Trophoblast cell (in vitro differentiated cells and primary cell): ENCODE measurements around the gene TMBIM1.
A peak's percentile ranks its signal among the peaks of the same experiment; 100 is the strongest.

Source experiments
- DNase-seq, 2 donors: peaks; one replicate each; pipeline ENCODE4 v3.0.0-alpha.2; 2016
- H2AFZ ChIP-seq: 2 replicates; pipeline ENCODE4 v1.6.1; 2013; ENCODE audit warnings: low read length, moderate library complexity, mild to moderate bottlenecking; ENCODE audit not compliant: insufficient read depth, poor library complexity
- H2AK5ac ChIP-seq: 2 replicates; pipeline ENCODE4 v1.6.1; 2013; ENCODE audit warnings: mild to moderate bottlenecking, low read length
- H2BK120ac ChIP-seq: 2 replicates; pipeline ENCODE4 v1.6.1; 2013; ENCODE audit warnings: low read length, mild to moderate bottlenecking, moderate library complexity; ENCODE audit not compliant: insufficient read depth, poor library complexity
- H2BK12ac ChIP-seq: 2 replicates; pipeline ENCODE4 v1.6.1; 2013; ENCODE audit warnings: mild to moderate bottlenecking, low read length, moderate library complexity
- H2BK5ac ChIP-seq: 2 replicates; pipeline ENCODE4 v1.6.1; 2013; ENCODE audit warnings: low read length, low read depth, moderate library complexity, mild to moderate bottlenecking; ENCODE audit not compliant: poor library complexity
- H3K14ac ChIP-seq: 2 replicates; pipeline ENCODE4 v1.6.1; 2013; ENCODE audit warnings: mild to moderate bottlenecking, low read length
- H3K18ac ChIP-seq: 2 replicates; pipeline ENCODE4 v1.6.1; 2013; ENCODE audit warnings: mild to moderate bottlenecking, low read length
- H3K23ac ChIP-seq: 2 replicates; pipeline ENCODE4 v1.6.1; 2013; ENCODE audit warnings: low read length
- H3K27ac ChIP-seq: 2 replicates; pipeline ENCODE4 v1.5.1; 2013; ENCODE audit warnings: low read depth, mild to moderate bottlenecking, inconsistent platforms, low read length, moderate library complexity
- H3K27me3 ChIP-seq: 2 replicates; pipeline ENCODE4 v1.6.1; 2013; ENCODE audit warnings: inconsistent platforms, mild to moderate bottlenecking, low read length, moderate library complexity; ENCODE audit not compliant: insufficient read depth
- H3K36me3 ChIP-seq, 2 experiments: 1 replicate in 1 of 2; 2 replicates in 1 of 2; pipeline ENCODE4 v1.6.1; 2013; ENCODE audit warnings: low read length in 2 of 2, mild to moderate bottlenecking in 2 of 2, moderate library complexity in 1 of 2; ENCODE audit not compliant: insufficient read depth in 2 of 2, control insufficient read depth in 1 of 2
- H3K4ac ChIP-seq: 2 replicates; pipeline ENCODE4 v1.6.1; 2013; ENCODE audit warnings: low read depth, mild to moderate bottlenecking, low read length, moderate library complexity
- H3K4me1 ChIP-seq, 2 experiments: 1 replicate in 1 of 2; 2 replicates in 1 of 2; pipeline ENCODE4 v1.6.1; 2013; ENCODE audit warnings: low read length in 2 of 2, mild to moderate bottlenecking in 2 of 2, moderate library complexity in 1 of 2; ENCODE audit not compliant: insufficient read depth in 2 of 2, control insufficient read depth in 1 of 2
- H3K4me2 ChIP-seq: 2 replicates; pipeline ENCODE4 v1.6.1; 2013; ENCODE audit warnings: inconsistent platforms, mild to moderate bottlenecking, low read length, moderate library complexity
- H3K4me3 ChIP-seq: 2 replicates; pipeline ENCODE4 v1.5.1; 2013; ENCODE audit warnings: mild to moderate bottlenecking, low read depth, low read length, inconsistent platforms
- H3K79me1 ChIP-seq: one replicate; pipeline ENCODE4 v1.6.1; 2013; ENCODE audit warnings: low read length
- H3K79me2 ChIP-seq: 2 replicates; pipeline ENCODE4 v1.6.1; 2013; ENCODE audit warnings: low read length, mild to moderate bottlenecking; ENCODE audit not compliant: control insufficient read depth, insufficient read depth, poor library complexity
- H3K9ac ChIP-seq: 2 replicates; pipeline ENCODE4 v1.6.1; 2013; ENCODE audit warnings: mild to moderate bottlenecking, low read length
- H3K9me3 ChIP-seq: 2 replicates; pipeline ENCODE4 v1.6.1; 2013; ENCODE audit warnings: low read depth, mild to moderate bottlenecking, control low read depth, inconsistent platforms, low read length; ENCODE audit not compliant: insufficient read depth
- H4K12ac ChIP-seq: 2 replicates; pipeline ENCODE4 v1.6.1; 2013; ENCODE audit warnings: low read depth, mild to moderate bottlenecking, low read length, moderate library complexity
- H4K8ac ChIP-seq: 2 replicates; pipeline ENCODE4 v1.6.1; 2013; ENCODE audit warnings: low read depth, mild to moderate bottlenecking, low read length, moderate library complexity
- H4K91ac ChIP-seq: one replicate; pipeline ENCODE4 v1.6.1; 2013; ENCODE audit warnings: low read depth, mild to moderate bottlenecking, low read length, moderate library complexity
- WGBS: extraction: QIAGEN DNeasy Blood & Tissue Kit; methylation state at CpG from one replicate; pipeline ENCODE4 v1.1.7; 2013; ENCODE audit warnings: missing lambda C conversion rate; ENCODE audit not compliant: insufficient read length, insufficient coverage; ENCODE audit errors: extremely low coverage; 5-methylcytosine and 5-hydroxymethylcytosine counted together

The TMBIM1 gene

DNA sequence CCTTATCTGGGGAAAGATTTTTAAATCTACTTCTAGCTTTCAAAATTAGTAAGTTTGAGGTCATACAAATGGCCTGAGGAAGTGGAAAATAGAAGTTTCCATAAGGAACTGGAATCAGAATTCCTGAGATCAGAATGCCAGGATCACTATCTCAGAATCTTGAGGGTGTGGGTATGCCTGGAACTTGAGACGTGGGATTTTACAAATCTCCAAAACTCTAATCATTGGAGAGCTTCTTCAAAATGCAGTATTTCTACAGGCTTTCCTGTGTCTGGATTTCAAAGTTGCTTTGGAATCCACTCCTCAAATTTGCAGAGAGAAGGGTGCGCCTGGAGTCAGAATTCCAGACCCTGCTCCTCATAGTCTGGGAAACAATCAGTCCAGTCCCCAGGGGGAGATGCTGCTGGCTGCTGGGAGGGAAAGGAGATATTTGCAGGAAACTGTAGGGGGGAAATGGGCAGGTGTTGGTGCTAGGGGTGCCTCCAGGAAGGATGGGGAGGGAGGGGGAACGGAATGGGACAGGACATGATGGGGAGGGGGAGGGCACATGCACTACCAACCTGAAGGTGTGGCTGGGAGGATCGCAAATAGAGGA is 33.4 kb upstream of the TMBIM1 start:
- Histone ChIP-seq H2BK120ac (no peak overlapping the region), H3K14ac (no peak overlapping the region), H2BK5ac (no peak overlapping the region), H2BK12ac (no peak overlapping the region), H2AK5ac (no peak overlapping the region), H3K36me3 (no peaks in the 10 kb centered on the region), H3K18ac (no peak overlapping the region), H3K4me3 (no peak overlapping the region), H3K27me3 (no peaks in the 10 kb centered on the region), H3K9ac (no peak overlapping the region), H3K27ac (no peak overlapping the region), H4K12ac (no peak overlapping the region), H2AFZ (no peak overlapping the region), H3K4me1 (peaks cover 12 to 22% of the 10 kb centered on the region in 2 experiments), H3K79me1 (peaks cover 10% of the 10 kb centered on the region), H3K79me2 (peaks cover 2% of the 10 kb centered on the region), H3K23ac (no peak overlapping the region), H3K4me2 (peak overlapping the region; percentile 27), H3K9me3 (no peaks in the 10 kb centered on the region), H3K4ac (no peak overlapping the region), H4K91ac (no peak overlapping the region), H4K8ac (no peak overlapping the region)
- DNase-seq: peak; percentile 80 to 98
- no CpG with 5 or more reads among the region's 4 CpGs for WGBS

DNA sequence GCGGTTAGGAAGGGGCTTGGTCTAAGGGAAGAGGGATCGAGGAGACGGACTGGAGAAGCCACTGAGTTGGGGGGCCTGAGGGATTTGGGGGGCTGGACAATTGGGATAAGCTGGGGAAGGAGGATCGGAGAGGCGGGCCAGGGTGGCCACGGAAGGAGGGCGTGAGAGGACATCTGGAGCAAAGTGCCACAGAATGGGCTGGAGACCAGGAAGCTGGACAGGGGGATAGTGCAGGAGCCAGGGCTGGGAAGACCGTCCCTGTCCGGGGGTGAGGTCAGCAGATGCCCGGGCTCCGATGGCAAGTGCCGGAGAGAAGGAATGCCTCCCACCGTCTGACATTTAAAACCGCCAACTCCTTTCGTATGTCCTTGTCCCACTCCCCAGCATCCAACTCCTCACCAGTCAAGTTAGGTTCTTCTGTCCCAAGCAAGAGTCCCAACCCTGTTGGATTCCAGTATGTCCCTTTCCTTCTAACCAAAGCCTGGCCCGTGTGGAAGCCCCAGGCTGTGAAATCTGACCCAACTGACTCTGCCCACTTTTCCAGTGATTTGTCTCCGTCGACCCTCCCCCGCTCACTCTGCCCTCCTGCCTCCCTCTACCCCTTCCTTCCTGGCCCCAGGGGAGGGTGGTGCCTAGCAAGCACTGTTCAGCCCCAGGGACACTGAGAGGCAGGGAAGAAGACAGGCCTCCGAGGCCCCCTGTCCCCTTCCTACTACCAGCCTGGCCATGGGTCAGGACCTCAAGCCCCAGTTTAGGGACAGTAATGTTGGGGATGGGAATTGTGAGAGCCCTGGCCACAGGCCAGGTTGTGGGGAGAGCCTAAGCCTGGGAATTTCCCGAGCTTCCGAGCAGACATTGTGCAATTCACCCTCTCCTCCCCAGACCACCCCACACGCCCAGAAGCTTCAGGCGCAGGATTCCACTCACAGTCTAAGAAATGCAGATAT is 31.5 kb upstream of the TMBIM1 start:
- Histone ChIP-seq H3K9me3 (no peaks in the 10 kb centered on the region), H2AK5ac (peak overlapping the region; percentile 58), H3K27me3 (no peaks in the 10 kb centered on the region), H3K14ac (peak overlapping the region; percentile 77), H3K4me3 (peak overlapping the region; percentile 90), H3K79me2 (peaks cover 2% of the 10 kb centered on the region), H3K36me3 (no peaks in the 10 kb centered on the region), H3K4ac (peak overlapping the region; percentile 71), H2BK12ac (peak overlapping the region; percentile 70), H4K12ac (peak overlapping the region; percentile 28), H3K18ac (peak overlapping the region; percentile 55), H2BK120ac (peak overlapping the region; percentile 67), H3K9ac (peak overlapping the region; percentile 82), H3K4me1 (peaks cover 6 to 14% of the 10 kb centered on the region in 2 experiments), H3K4me2 (peak overlapping the region; percentile 95), H4K8ac (peak overlapping the region; percentile 76), H4K91ac (peak overlapping the region; percentile 94), H3K23ac (no peak overlapping the region), H3K79me1 (peaks cover 10% of the 10 kb centered on the region), H2AFZ (peak overlapping the region; percentile 42), H3K27ac (peak overlapping the region; percentile 87), H2BK5ac (peak overlapping the region; percentile 84)
- peak; percentile 93 for DNase-seq
- WGBS: no CpG with 5 or more reads among the region's 24 CpGs

DNA sequence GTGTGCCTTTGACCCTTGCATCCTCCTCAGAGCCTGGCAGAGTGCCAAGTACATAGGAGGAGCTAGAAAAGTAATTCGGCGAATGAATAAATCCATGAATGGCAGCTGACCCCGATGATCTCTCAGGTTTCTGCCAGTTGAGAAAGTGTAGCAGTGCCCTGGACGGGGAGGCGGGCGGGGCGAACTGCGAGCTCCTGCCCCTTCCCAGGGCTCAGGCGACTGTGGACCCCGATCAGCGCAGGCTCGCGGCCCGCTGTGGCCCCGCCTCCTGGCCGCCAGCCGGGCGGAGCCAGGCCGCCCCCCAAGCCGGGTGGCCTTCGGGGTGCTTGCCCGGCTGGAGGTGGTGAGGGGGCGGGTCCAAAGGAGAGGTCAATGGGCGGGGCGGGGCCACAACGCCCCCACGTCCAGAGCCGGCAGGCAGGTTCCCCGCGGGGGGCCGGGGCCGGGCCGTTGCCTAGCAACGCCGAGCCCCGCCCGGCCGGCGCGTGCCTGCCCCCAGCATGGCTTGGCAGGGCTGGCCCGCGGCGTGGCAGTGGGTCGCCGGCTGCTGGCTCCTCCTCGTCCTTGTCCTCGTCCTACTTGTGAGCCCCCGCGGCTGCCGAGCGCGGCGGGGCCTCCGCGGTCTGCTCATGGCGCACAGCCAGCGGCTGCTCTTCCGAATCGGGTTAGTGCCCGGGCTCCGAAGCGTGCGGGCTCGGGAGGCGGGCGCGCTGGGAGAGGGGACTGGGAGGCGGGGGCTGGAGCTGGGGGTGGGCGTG is 30.6 kb upstream of the TMBIM1 start:
- Histone ChIP-seq H3K14ac (peak overlapping the region; percentile 33), H4K91ac (peak overlapping the region; percentile 67), H3K4ac (no peak overlapping the region), H3K9ac (peak overlapping the region; percentile 76), H3K79me2 (peaks cover 2% of the 10 kb centered on the region), H3K4me1 (peaks cover 6 to 14% of the 10 kb centered on the region in 2 experiments), H2AFZ (peak overlapping the region; percentile 58), H3K9me3 (no peaks in the 10 kb centered on the region), H3K79me1 (peaks cover 10% of the 10 kb centered on the region), H4K8ac (peak overlapping the region; percentile 49), H3K27ac (peak overlapping the region; percentile 67), H3K27me3 (no peaks in the 10 kb centered on the region), H3K23ac (no peak overlapping the region), H3K4me2 (peak overlapping the region; percentile 95), H2BK120ac (peak overlapping the region; percentile 53), H3K18ac (peak overlapping the region; percentile 45), H4K12ac (no peak overlapping the region), H2BK5ac (peak overlapping the region; percentile 25), H2BK12ac (no peak overlapping the region), H3K36me3 (no peaks in the 10 kb centered on the region), H2AK5ac (no peak overlapping the region), H3K4me3 (peak overlapping the region; percentile 90)
- peak; percentile 84 to 86 for DNase-seq
- no CpG with 5 or more reads among the region's 69 CpGs for WGBS

DNA sequence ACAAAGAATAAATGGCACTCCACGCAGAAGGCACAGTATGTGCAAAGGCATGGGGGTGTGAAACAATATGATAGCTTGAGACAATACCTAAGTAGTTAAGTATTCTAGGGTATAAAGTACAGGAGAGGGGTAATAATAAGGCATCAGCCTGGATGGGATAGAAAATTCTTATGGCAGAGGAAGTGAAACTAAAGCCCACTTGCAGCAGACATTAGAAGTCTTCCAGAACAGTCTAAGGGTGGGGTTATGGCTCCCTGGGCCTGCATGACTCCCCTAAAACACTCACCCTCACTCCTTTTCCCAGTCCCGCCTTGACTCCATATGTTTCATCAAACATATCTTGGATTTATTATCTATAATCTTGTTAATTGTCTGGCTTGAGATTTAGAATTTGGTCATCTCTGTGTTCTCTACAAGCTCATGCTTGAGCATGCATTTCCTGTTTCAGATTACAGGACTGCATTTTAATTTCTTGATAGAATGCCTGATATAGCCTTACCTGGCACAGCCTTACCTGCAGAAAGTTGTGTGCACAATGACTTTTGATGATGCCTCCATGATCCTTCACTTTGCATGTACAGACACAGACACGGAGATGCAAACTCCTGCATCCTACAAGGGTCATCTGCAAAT is 28.5 kb upstream of the TMBIM1 start:
- Histone ChIP-seq H4K91ac (no peak overlapping the region), H3K14ac (no peak overlapping the region), H3K79me2 (peaks cover 2% of the 10 kb centered on the region), H3K18ac (no peak overlapping the region), H4K8ac (no peak overlapping the region), H3K4ac (no peak overlapping the region), H3K27ac (no peak overlapping the region), H3K23ac (no peak overlapping the region), H2BK12ac (no peak overlapping the region), H3K4me1 (peaks cover 5 to 16% of the 10 kb centered on the region in 2 experiments), H3K27me3 (no peaks in the 10 kb centered on the region), H2BK120ac (no peak overlapping the region), H2AFZ (no peak overlapping the region), H3K9ac (no peak overlapping the region), H3K79me1 (peaks cover 10% of the 10 kb centered on the region), H3K9me3 (no peaks in the 10 kb centered on the region), H2BK5ac (no peak overlapping the region), H3K36me3 (no peaks in the 10 kb centered on the region), H2AK5ac (no peak overlapping the region), H4K12ac (no peak overlapping the region), H3K4me2 (no peak overlapping the region), H3K4me3 (no peak overlapping the region)
- WGBS: no CpG with 5 or more reads among the region's 3 CpGs
- no peak for DNase-seq
